ENCODE measurements around the gene HECW1. TPM values are rescaled to one million over a fixed set of nuclear protein-coding genes. Genes with fewer than 3 reads are reported as not detected.

Gene HECW1
- total RNA-seq, 1 experiment from 2014 or later, result 0.77 TPM

DNA sequence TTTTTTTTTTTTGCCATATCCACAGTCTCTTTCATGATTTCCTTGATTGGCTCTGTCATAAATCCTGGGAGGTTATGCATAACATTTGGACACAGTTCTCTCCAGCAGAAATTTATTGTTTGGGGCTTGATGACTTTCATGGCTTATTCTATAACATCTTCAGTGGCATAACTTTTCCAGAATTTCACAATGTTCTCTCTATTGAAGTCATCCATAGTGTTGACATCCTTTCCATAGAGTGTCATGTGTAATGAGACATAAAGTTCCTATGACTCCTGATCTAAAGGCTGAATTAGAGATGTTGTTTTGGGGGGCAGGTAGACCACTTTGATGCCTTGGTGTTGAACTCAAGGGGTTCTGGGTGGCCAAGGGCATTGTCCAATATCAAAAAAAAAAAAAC lies 433.8 kb downstream of the HECW1 start:
- CTCF ChIA-PET, result no interaction called here
- DNase-seq (ENCODE audit: low read depth, low spot score) (no peak), ATAC-seq (no peak)
- no peak overlapping the region for H3K4me3 ChIP-seq (ENCODE audit: low read depth in 2 of 2, low read length in 2 of 2)
- POLR2A ChIA-PET, result no interaction called here
- in situ Hi-C loops (cut with HindIII; ENCODE audit: low pct_unique_long_range_greater_than_20kb, low sequenced_read_pairs) (no loop called here), intact Hi-C loops (cut with micrococcal nuclease; ENCODE audit: unreplicated experiment) (no loop called here)
- no peak for TF ChIP-seq SIN3A (IDR thresholded peaks at IDR 0.05; ENCODE audit: borderline replicate concordance, insufficient read depth, low read depth, low read length)
- no peak for TF ChIP-seq POLR2AphosphoS5 (IDR thresholded peaks at IDR 0.05; ENCODE audit: low read depth, low read length)
- TF ChIP-seq, protein P1, sequence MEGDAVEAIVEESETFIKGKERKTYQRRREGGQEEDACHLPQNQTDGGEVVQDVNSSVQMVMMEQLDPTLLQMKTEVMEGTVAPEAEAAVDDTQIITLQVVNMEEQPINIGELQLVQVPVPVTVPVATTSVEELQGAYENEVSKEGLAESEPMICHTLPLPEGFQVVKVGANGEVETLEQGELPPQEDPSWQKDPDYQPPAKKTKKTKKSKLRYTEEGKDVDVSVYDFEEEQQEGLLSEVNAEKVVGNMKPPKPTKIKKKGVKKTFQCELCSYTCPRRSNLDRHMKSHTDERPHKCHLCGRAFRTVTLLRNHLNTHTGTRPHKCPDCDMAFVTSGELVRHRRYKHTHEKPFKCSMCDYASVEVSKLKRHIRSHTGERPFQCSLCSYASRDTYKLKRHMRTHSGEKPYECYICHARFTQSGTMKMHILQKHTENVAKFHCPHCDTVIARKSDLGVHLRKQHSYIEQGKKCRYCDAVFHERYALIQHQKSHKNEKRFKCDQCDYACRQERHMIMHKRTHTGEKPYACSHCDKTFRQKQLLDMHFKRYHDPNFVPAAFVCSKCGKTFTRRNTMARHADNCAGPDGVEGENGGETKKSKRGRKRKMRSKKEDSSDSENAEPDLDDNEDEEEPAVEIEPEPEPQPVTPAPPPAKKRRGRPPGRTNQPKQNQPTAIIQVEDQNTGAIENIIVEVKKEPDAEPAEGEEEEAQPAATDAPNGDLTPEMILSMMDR (IDR thresholded peaks at IDR 0.05), result no peak
- no peak for TF ChIP-seq TCF7L2 (IDR thresholded peaks at IDR 0.05; ENCODE audit: low read depth, low read length)
- TF ChIP-seq, protein P2, sequence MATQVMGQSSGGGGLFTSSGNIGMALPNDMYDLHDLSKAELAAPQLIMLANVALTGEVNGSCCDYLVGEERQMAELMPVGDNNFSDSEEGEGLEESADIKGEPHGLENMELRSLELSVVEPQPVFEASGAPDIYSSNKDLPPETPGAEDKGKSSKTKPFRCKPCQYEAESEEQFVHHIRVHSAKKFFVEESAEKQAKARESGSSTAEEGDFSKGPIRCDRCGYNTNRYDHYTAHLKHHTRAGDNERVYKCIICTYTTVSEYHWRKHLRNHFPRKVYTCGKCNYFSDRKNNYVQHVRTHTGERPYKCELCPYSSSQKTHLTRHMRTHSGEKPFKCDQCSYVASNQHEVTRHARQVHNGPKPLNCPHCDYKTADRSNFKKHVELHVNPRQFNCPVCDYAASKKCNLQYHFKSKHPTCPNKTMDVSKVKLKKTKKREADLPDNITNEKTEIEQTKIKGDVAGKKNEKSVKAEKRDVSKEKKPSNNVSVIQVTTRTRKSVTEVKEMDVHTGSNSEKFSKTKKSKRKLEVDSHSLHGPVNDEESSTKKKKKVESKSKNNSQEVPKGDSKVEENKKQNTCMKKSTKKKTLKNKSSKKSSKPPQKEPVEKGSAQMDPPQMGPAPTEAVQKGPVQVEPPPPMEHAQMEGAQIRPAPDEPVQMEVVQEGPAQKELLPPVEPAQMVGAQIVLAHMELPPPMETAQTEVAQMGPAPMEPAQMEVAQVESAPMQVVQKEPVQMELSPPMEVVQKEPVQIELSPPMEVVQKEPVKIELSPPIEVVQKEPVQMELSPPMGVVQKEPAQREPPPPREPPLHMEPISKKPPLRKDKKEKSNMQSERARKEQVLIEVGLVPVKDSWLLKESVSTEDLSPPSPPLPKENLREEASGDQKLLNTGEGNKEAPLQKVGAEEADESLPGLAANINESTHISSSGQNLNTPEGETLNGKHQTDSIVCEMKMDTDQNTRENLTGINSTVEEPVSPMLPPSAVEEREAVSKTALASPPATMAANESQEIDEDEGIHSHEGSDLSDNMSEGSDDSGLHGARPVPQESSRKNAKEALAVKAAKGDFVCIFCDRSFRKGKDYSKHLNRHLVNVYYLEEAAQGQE (IDR thresholded peaks at IDR 0.05; ENCODE audit: insufficient read depth in 1 of 2, low read depth in 2 of 2, low read length in 1 of 2), result no peak
- H3K4me1 ChIP-seq (ENCODE audit: control insufficient read depth, insufficient read depth, low read length), result no peaks in the 10 kb centered on the region
- H3K9me3 ChIP-seq (ENCODE audit: control insufficient read depth, insufficient read depth, low read depth, low read length), result no peaks in the 10 kb centered on the region
- no peaks in the 10 kb centered on the region for H3K36me3 ChIP-seq (ENCODE audit: control insufficient read depth, insufficient read depth, low read length)
- BruUV-seq (replicated peaks), result no TSS peak
- H3K27me3 ChIP-seq (ENCODE audit: control insufficient read depth, insufficient read depth, low read length), result peaks cover 34% of the 10 kb centered on the region
- H3K27ac ChIP-seq (ENCODE audit: low read length), result no peak overlapping the region

DNA sequence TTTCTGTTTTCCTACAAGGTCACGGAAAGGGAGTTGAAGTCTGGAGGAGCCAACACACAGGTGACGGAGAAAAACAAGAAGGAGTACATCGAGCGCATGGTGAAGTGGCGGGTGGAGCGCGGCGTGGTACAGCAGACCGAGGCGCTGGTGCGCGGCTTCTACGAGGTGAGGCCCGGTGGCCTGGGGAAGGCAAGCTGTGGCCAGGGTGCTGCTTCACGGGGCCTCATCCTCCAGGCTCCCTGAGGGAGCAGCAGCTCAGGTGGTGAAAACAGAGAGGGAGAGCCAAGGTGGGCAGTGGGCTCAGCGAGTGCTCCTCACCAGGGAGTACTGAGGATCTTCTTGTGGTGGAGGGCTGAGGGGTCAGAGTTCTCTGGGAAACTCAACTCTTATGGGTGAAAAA lies 438.0 kb downstream of the HECW1 start:
- Histone ChIP-seq H3K27me3 (ENCODE audit: control insufficient read depth, insufficient read depth, low read length) (peaks cover 27% of the 10 kb centered on the region; the same call in 1 of the 2 replicates), H3K4me1 (ENCODE audit: control insufficient read depth, insufficient read depth, low read length) (no peaks in the 10 kb centered on the region), H3K27ac (ENCODE audit: low read length) (no peak overlapping the region), H3K36me3 (ENCODE audit: control insufficient read depth, insufficient read depth, low read length) (no peaks in the 10 kb centered on the region), H3K4me3 (ENCODE audit: low read depth in 2 of 2, low read length in 2 of 2) (no peak overlapping the region), H3K9me3 (ENCODE audit: control insufficient read depth, insufficient read depth, low read depth, low read length) (no peaks in the 10 kb centered on the region)
- in situ Hi-C loops (cut with HindIII; ENCODE audit: low pct_unique_long_range_greater_than_20kb, low sequenced_read_pairs) (no loop called here), intact Hi-C loops (cut with micrococcal nuclease; ENCODE audit: unreplicated experiment) (no loop called here)
- ATAC-seq (no peak), DNase-seq (ENCODE audit: low read depth, low spot score) (no peak)
- BruUV-seq (replicated peaks), result no TSS peak
- POLR2A ChIA-PET, result no interaction called here
- no peak for TF ChIP-seq TCF7L2 (IDR thresholded peaks at IDR 0.05; ENCODE audit: low read depth, low read length)
- TF ChIP-seq, protein P2 (IDR thresholded peaks at IDR 0.05; ENCODE audit: insufficient read depth in 1 of 2, low read depth in 2 of 2, low read length in 1 of 2), result no peak
- no peak for TF ChIP-seq SIN3A (IDR thresholded peaks at IDR 0.05; ENCODE audit: borderline replicate concordance, insufficient read depth, low read depth, low read length)
- TF ChIP-seq POLR2AphosphoS5 (IDR thresholded peaks at IDR 0.05; ENCODE audit: low read depth, low read length), result no peak
- TF ChIP-seq, protein P1 (IDR thresholded peaks at IDR 0.05), result no peak
- CTCF ChIA-PET, result no interaction called here
